Epithelial cell of proximal tubule (primary cell): Measurements from ENCODE around the gene SYS1. TPM values are rescaled to one million over a fixed set of nuclear protein-coding genes. Genes with fewer than 3 reads are reported as not detected.

Experiments
- DNase-seq: peaks from one replicate; pipeline ENCODE4 v3.0.0-alpha.2; 2011; ENCODE audit warnings: low read depth
- H3K4me3 ChIP-seq: 2 replicates; pipeline ENCODE4 v1.5.1; 2011; ENCODE audit warnings: low read depth, mild to moderate bottlenecking, low read length
- CTCF ChIP-seq: conservative IDR thresholded peaks from 2 replicates; pipeline ENCODE4 v1.5.1; 2012; ENCODE audit warnings: low read depth, mild to moderate bottlenecking, low read length
- total RNA-seq: library from RNA; depleted of rRNA; stranded (reverse); fragments of >200 nt; gene quantifications from 2 replicates; pipeline ENCODE4 v1.2.3, GENCODE V29; 2015

Gene SYS1
- total RNA-seq, 1 donor from 2014 or later = 30.3 TPM

GRCh38 chr20:45365444-45365970 lies 2.6 kb downstream of the SYS1 start:
- no peak overlapping the region for H3K4me3 ChIP-seq
- TF ChIP-seq CTCF = no peak
- DNase-seq = no peak

GRCh38 chr20:45366192-45366591 lies 3.2 kb downstream of the SYS1 start:
- DNase-seq = no peak
- no peak overlapping the region for H3K4me3 ChIP-seq
- no peak for TF ChIP-seq CTCF

GRCh38 chr20:45366631-45367030 lies 3.7 kb downstream of the SYS1 start:
- TF ChIP-seq CTCF = no peak
- H3K4me3 ChIP-seq = no peak overlapping the region
- DNase-seq = no peak

GRCh38 chr20:45367126-45367525 lies 4.2 kb downstream of the SYS1 start:
- H3K4me3 ChIP-seq = no peak overlapping the region
- DNase-seq = no peak
- no peak for TF ChIP-seq CTCF

- no peak for DNase-seq
- no peak for TF ChIP-seq CTCF
- H3K4me3 ChIP-seq = no peak overlapping the region
These were observed 5.4 kb downstream of the SYS1 start for GRCh38 chr20:45368221-45368980.

- H3K4me3 ChIP-seq = no peak overlapping the region
- no peak for TF ChIP-seq CTCF
- no peak for DNase-seq
These were observed 7.7 kb downstream of the SYS1 start for GRCh38 chr20:45370571-45371160.

GRCh38 chr20:45372241-45372640 lies 9.3 kb downstream of the SYS1 start:
- DNase-seq = no peak
- TF ChIP-seq CTCF = no peak
- H3K4me3 ChIP-seq = no peak overlapping the region
